ENCODE measurements around the gene PFKFB2.

Gene PFKFB2

GRCh38 chr1:207022996-207023679, 29.9 kb upstream of the PFKFB2 start:
- no peak for DNase-seq

- no peak for DNase-seq
Measured at GRCh38 chr1:207024202-207025145, 28.6 kb upstream of the PFKFB2 start.

- no peak for DNase-seq
Measured at GRCh38 chr1:207025146-207025880, 27.8 kb upstream of the PFKFB2 start.

GRCh38 chr1:207026104-207026534, 27.0 kb upstream of the PFKFB2 start:
- no peak for DNase-seq

- DNase-seq = peak; percentile 12
Measured at GRCh38 chr1:207027206-207027777, 25.8 kb upstream of the PFKFB2 start.

GRCh38 chr1:207027921-207028320, 25.2 kb upstream of the PFKFB2 start:
- DNase-seq = no peak

- DNase-seq = no peak
Measured at GRCh38 chr1:207028884-207029650, 24.0 kb upstream of the PFKFB2 start.

- no peak for DNase-seq
Measured at GRCh38 chr1:207029701-207030521, 23.2 kb upstream of the PFKFB2 start.

GRCh38 chr1:207030522-207031009, 22.5 kb upstream of the PFKFB2 start:
- no peak for DNase-seq

- no peak for DNase-seq
Measured at GRCh38 chr1:207031016-207031415, 22.1 kb upstream of the PFKFB2 start.

- DNase-seq = no peak
Measured at GRCh38 chr1:207031632-207032264, 21.3 kb upstream of the PFKFB2 start.

- DNase-seq = no peak
Measured at GRCh38 chr1:207032528-207033017, 20.5 kb upstream of the PFKFB2 start, which contains the start of gene C1orf116. Gene C1orf116 (minus strand): TSS chr1:207032756. CDS start chr1:207027598, 5,158 bp downstream.

GRCh38 chr1:207033302-207033701, 19.8 kb upstream of the PFKFB2 start:
- DNase-seq = no peak

GRCh38 chr1:207034208-207034607, 18.9 kb upstream of the PFKFB2 start:
- no peak for DNase-seq

GRCh38 chr1:207034998-207035397, 18.1 kb upstream of the PFKFB2 start:
- DNase-seq = peak; percentile 24

- DNase-seq = no peak
Measured at GRCh38 chr1:207035877-207036551, 17.1 kb upstream of the PFKFB2 start.

- DNase-seq = no peak
Measured at GRCh38 chr1:207036865-207037264, 16.2 kb upstream of the PFKFB2 start.

- DNase-seq = no peak
Measured at GRCh38 chr1:207039380-207040180, 13.5 kb upstream of the PFKFB2 start.

GRCh38 chr1:207040181-207040533, 12.9 kb upstream of the PFKFB2 start:
- no peak for DNase-seq

Data from T1000 (cell line).